ENCODE results near the gene PHF21A. TPM values are rescaled to one million over a fixed set of nuclear protein-coding genes. Genes with fewer than 3 reads are reported as not detected.

Gene PHF21A
- total RNA-seq, 1 experiment from 2014 or later: 29.4 TPM

GRCh38 chr11:46009647-46010046 is 111.6 kb downstream of the PHF21A start (continued):
- TF ChIP-seq ARID4B (CRISPR knock-in tag; IDR thresholded peaks at IDR 0.05; ENCODE audit: borderline replicate concordance): no peak
- TF ChIP-seq, protein P1, sequence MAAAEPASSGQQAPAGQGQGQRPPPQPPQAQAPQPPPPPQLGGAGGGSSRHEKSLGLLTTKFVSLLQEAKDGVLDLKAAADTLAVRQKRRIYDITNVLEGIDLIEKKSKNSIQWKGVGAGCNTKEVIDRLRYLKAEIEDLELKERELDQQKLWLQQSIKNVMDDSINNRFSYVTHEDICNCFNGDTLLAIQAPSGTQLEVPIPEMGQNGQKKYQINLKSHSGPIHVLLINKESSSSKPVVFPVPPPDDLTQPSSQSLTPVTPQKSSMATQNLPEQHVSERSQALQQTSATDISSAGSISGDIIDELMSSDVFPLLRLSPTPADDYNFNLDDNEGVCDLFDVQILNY (CRISPR knock-in tag; IDR thresholded peaks at IDR 0.05): no peak
- TF ChIP-seq JUN (CRISPR knock-in tag; IDR thresholded peaks at IDR 0.05): no peak
- no peak for TF ChIP-seq NR1H2 (CRISPR knock-in tag; IDR thresholded peaks at IDR 0.05)
- TF ChIP-seq ZNF138 (CRISPR knock-in tag; conservative IDR thresholded peaks at IDR 0.05): no peak
- TF ChIP-seq, protein P2, sequence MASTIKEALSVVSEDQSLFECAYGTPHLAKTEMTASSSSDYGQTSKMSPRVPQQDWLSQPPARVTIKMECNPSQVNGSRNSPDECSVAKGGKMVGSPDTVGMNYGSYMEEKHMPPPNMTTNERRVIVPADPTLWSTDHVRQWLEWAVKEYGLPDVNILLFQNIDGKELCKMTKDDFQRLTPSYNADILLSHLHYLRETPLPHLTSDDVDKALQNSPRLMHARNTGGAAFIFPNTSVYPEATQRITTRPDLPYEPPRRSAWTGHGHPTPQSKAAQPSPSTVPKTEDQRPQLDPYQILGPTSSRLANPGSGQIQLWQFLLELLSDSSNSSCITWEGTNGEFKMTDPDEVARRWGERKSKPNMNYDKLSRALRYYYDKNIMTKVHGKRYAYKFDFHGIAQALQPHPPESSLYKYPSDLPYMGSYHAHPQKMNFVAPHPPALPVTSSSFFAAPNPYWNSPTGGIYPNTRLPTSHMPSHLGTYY (CRISPR knock-in tag; IDR thresholded peaks at IDR 0.05): no peak
- TF ChIP-seq USF1 (CRISPR knock-in tag; IDR thresholded peaks at IDR 0.05): no peak
- no peak for TF ChIP-seq FOXK1 (CRISPR knock-in tag; IDR thresholded peaks at IDR 0.05)
- TF ChIP-seq TEAD1 (CRISPR knock-in tag; IDR thresholded peaks at IDR 0.05): no peak
- no peak for TF ChIP-seq JAZF1 (CRISPR knock-in tag; IDR thresholded peaks at IDR 0.05)
- TF ChIP-seq TCF7 (CRISPR knock-in tag; IDR thresholded peaks at IDR 0.05; ENCODE audit: low read depth): no peak
- TF ChIP-seq CREM (CRISPR knock-in tag; IDR thresholded peaks at IDR 0.05): no peak
- no peak for TF ChIP-seq SMAD3 (CRISPR knock-in tag; IDR thresholded peaks at IDR 0.05; ENCODE audit: borderline replicate concordance)
- no peak for TF ChIP-seq TP53 (CRISPR knock-in tag; IDR thresholded peaks at IDR 0.05)
- no peak for TF ChIP-seq ZNF232 (CRISPR knock-in tag; IDR thresholded peaks at IDR 0.05)
- TF ChIP-seq NR3C1 (CRISPR knock-in tag; conservative IDR thresholded peaks at IDR 0.05; ENCODE audit: low read depth): no peak
- TF ChIP-seq MLX (CRISPR knock-in tag; IDR thresholded peaks at IDR 0.05): no peak

DNA sequence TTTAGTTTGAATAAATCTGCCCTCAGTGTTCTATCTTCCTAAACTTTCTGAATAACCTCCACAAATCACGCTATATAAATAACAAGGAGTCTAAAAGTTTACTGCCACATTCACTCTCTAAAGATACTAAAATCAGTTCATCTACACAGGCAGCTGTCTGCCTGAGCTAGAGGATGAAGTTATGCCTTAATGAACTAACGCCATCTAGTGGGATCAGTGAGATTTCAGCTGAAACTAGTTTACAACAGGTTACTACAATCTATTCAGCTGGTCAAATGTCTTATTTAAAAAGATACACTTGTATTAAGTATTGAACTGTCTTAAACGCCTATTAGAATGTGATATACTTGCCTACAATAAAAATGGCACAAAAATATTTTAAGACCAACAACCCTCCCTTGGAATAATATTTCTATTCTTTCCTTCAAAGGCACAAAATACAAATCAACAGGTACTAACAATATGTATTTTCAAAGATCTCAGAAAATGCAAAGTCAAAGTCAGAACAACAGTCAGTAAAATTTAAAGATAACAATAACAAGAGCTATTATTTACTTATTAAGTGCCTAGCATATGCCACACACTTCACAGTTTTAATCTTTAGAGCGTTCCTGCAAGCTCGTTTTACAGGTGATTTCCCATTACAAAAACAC is 114.7 kb downstream of the PHF21A start:
- peaks cover 52% of the 10 kb centered on the region for H3K4me1 Mint-ChIP-seq
- CTCF ChIA-PET: interaction anchor here (0.6 to 2.7 kb wide), 55 partner anchors 12 to 233 kb away, joined by 3 to 156 read pairs (median 5); partner anchors contain the start of genes CRY2, LARGE2, PEX16 and SLC35C1
- no peak overlapping the region for H3K4me3 Mint-ChIP-seq
- DNase-seq (ENCODE audit: low spot score): no peak
- H3K9me3 Mint-ChIP-seq: no peaks in the 10 kb centered on the region
- H3K27me3 Mint-ChIP-seq (ENCODE audit: low read depth): no peaks in the 10 kb centered on the region
- POLR2A ChIA-PET: interaction anchor here (1.0 to 2.1 kb wide), 3 partner anchors 41 to 89 kb away, joined by 3 to 9 read pairs (median 9); partner anchors contain the start of genes LARGE2 and PEX16
- peak overlapping the region; percentile 58 for H3K27ac Mint-ChIP-seq
- ATAC-seq: peak; percentile 74
- TF ChIP-seq, protein P3, sequence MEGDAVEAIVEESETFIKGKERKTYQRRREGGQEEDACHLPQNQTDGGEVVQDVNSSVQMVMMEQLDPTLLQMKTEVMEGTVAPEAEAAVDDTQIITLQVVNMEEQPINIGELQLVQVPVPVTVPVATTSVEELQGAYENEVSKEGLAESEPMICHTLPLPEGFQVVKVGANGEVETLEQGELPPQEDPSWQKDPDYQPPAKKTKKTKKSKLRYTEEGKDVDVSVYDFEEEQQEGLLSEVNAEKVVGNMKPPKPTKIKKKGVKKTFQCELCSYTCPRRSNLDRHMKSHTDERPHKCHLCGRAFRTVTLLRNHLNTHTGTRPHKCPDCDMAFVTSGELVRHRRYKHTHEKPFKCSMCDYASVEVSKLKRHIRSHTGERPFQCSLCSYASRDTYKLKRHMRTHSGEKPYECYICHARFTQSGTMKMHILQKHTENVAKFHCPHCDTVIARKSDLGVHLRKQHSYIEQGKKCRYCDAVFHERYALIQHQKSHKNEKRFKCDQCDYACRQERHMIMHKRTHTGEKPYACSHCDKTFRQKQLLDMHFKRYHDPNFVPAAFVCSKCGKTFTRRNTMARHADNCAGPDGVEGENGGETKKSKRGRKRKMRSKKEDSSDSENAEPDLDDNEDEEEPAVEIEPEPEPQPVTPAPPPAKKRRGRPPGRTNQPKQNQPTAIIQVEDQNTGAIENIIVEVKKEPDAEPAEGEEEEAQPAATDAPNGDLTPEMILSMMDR (IDR thresholded peaks at IDR 0.05): peak; percentile 61
- no peak for TF ChIP-seq CBFB (CRISPR knock-in tag; IDR thresholded peaks at IDR 0.05; ENCODE audit: low read depth)
- H3K36me3 Mint-ChIP-seq: no peaks in the 10 kb centered on the region

All from WTC11 (cell line).